Measurements from ENCODE around the gene PLXNA2.

Gene PLXNA2

DNA sequence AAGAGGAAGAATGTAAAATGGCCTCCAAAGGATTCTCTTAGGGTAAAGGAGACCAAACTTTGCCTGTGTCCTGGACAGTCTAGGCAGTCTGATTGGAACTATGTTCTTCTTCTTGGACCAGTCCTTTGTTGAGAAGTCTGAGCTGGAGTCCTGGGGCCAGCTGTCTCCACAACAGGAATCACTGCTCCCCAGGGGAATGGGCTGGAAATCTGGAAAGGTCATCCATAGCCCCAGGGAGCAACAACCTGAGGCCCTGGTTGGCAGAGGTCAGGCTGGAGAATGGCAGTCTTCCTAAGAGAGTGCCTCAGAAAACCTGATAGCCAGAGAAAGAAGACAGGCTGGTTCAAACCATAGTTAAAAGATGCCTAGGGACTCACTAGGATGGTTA is 68.7 kb downstream of the PLXNA2 start:
- DNase-seq: no peak

DNA sequence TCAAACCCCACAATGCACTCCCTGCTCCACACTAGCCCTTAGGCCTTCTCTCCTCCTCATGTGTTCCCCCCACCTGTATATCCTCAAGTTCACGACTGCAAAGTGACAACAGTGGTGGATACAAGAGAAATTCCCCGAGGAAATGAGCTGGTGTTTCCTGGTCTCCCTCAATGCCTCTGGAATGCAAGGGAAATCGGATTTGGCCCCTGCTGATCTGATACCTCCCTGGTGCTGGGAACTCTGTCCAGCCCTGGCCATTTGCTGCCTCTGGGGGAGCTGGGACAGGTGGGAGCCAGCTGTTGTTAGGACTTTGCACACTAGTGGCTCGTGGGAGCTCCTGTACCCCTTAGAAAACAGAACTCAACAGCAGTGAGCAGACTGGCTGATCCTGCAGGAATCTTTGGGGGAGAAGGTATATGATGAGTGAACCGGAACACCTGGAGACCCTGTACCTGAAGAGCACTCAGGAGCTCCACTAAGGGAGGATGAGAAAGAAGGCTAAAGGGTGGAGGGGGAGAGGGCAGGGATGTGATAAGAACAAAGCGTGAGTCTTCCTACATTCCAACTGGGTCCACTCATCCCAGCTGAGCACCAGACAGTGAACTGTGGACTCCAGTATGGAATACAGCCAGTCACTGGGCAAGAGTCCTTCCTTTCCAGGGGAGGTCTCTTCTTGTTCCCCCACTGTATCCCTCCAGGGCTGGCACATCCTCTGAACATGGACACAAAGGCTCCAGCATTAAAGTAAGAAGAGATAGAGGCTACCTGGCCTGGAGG is 69.3 kb downstream of the PLXNA2 start:
- no peak for DNase-seq

- DNase-seq: no peak
Observed at GRCh38 chr1:208174200-208174599, 70.0 kb downstream of the PLXNA2 start.

GRCh38 chr1:208173749-208174148 is 70.4 kb downstream of the PLXNA2 start:
- DNase-seq: no peak

DNA sequence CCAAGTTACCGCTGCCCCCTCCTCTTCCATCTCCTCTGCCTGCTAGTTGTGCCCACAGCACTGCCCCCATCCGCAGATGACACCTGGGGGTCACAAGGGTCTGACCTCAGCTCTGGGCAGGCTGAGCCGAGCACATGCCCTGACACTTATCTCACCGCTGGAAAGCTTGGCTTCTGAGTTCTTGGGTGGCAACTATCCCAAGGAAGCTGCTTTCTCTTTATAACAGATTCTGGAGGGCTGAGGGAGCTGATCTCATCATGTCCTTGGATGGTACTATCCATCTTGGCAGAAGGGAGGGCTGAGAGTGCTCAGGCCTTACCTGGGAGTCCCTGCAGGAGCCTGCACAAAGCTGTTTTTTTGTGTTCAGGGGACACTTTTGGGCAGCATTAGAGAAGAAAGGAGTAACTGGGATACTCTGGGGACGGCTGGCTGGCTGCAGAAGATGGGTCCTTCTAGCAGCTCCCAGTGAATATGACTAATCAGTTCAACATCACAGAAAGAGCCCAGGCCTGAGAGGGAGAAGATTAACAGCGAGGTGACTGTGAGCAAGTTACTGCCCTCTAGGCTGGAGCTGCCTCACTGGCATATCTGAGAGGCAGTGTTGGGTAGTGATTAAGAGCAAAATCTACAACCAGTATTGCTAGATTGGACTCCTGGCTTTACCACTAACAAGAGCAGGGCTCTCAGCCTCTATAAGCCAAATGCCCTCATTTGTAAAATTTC is 71.6 kb downstream of the PLXNA2 start:
- DNase-seq: no peak

GRCh38 chr1:208171616-208172422 is 72.4 kb downstream of the PLXNA2 start:
- no peak for DNase-seq

DNA sequence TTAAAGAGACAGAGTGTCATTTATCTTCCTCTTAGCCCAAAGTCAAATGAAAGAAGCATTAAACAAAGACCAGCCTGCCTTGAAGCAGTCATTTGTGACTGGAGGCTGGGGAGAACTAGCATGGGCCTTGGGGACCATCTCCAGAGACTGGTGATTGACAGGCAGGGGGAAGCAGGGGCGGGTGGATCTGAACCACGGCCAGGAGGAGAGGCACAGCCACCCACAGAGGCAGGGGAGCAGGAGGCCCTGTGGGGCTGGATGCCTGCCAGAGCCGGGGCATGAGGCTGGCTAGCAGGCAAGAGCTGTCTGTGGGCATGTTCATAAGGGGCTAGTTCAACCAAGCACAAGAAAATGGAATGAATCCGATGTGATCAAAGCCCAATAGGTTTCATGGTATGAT is 73.9 kb downstream of the PLXNA2 start:
- no peak for DNase-seq

GRCh38 chr1:208169081-208169879 is 74.9 kb downstream of the PLXNA2 start:
- DNase-seq: no peak

GRCh38 chr1:208167261-208167869 is 76.8 kb downstream of the PLXNA2 start:
- DNase-seq: no peak

DNA sequence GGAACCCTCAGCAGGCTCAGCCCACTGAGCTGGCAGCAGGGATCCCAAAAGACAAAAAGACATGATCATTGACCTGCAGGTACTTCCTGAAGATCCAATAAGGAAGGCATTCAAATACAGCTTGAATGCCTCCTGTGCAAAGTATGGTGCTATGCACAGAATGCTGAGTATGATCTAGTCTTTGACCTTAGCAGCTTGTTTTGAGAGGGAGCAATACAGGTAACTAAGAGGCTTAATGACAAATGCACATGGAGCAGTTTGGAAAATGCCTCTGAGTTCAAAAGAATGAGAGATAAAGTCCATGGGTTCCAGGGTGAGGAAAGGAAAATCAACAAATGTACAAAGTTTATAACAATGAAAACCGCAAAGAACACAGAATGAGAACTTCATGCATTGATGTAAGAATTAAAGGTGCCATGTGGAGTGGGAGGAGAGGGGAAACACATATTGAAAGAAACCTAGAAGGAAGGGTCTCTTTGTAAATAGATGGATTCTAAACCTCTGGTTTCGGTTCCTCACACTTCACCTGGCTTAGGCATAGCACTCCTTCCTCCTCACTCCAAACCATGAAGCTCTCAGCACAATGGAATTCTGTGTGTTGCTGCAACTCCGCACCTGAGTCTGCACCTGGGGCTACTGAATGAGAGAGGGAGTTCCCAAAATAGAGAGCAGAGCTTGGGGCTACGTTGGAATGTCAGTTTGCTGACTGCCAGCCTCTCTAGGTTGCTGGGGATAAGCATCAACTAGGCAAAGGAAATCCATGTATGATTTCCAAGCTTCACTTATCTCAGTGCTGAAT is 77.6 kb downstream of the PLXNA2 start:
- no peak for DNase-seq

DNA sequence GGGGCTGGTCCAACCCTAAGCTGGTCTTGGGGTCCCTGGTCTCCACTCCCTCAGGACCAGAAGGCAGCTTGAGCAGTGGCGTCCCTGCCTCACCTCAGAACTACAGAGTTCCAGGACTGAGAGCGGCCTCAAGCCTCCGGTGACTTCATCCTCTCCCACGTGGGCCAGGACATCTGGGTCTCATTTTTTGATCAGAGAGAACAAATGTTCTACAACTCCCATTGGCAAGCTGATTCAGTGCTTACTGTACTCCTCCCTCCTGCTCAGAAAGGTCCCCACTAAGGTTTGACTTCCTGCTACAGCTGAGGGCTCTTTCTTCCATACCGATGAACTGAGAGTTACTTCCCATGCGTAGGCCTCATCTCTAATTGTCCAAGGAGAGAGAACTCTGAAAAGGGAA is 78.5 kb downstream of the PLXNA2 start:
- DNase-seq: no peak

DNA sequence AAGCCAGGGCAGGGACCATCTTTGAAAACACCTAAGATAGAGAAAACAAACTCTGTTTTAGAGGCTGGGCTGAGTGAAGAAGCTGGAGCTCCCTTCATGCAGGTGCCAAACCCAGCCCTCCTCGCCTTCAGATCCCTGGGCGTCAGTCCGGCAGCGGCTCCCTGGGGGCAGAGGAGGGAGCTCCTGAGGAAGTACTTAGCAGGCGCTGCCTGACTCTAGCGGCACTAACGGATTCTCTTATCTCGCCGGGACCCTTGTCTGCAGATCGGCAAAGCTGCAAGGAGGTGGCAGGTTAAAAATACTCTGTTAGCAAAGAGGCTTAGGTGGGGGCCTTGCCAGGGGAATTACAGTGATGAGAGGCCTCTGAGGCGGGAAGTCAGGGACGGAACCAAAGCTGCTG is 79.6 kb downstream of the PLXNA2 start:
- no peak for DNase-seq

DNA sequence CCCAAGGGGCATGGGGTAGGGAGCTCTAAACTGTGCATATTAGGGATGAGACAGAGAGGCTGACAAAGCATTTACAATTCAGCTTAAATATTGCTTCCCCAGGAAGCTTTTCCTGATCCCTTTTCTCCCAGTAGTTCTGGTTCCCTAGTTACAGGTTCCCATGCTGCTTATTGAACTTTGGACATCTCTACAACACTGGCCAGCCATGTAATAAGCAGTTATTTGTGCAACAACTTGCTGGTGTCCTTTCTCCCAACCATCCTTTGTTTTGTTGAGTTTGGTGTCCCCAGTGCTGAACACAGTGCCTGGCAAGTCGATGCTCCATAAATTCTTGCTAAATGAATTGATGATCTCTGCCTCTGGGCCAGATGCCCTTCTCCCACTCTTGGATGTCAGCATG is 80.6 kb downstream of the PLXNA2 start:
- no peak for DNase-seq

- no peak for DNase-seq
Observed at GRCh38 chr1:208162903-208163302, 81.3 kb downstream of the PLXNA2 start.

DNA sequence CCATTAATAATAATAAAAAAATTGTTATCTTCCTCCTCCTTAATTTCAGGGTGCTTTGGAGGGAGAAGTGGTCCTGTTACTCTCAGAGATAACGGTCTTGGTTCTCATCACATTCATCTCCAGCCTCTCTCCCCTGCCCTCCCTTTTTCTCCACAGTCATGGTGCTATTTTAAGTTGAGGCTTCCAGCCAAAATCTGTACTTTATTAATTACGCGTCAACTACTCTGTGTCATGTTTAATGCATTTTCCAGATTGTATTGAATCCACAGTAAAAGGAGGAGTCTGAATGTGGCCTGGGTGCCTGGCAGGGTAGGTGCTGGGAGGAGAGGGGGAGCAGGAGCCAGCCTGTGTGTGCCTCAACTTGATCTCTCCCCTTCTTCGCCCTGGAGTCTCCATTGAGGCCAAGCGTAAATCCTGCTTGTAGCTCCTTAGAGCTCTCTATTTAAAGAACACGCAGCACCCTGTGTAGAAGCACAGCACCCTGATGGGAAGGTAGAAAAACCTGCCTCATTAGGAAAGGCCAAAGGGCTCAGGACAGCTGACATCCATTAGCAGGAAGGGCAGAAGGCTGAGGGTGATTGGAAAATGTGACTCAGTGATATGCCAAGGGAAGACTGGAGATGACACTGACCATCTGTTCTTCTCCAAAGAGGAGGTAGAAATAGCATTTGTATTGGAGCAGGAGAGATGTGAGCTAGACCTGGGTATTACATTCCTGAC is 82.4 kb downstream of the PLXNA2 start:
- no peak for DNase-seq

- no peak for DNase-seq
Observed at GRCh38 chr1:208161005-208161404, 83.2 kb downstream of the PLXNA2 start.

DNA sequence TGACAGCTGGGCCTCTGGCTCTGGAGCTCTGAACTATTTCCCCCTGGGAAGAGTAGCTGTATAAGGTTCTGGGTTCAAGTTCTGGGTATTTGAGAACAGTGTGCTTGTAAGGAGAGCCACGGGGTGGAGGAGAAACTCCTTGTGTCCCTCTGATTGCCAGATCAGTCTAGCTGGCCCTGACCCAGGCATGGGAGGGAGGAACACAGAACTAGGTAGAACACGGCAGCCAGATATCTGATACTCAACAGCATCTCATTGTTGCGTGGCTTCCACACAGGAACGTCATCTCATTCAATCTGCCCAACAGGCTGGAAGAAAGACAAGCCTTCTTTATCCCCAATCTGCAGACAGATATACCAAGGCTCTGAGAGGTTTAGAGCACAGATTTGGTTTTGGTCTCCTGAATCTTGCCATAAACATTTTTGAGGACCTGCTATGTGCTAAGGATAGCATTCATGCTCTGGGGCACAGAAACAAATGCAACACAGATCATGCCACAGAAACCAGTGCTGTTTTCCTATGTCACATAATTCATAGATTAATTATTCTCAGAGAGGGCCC is 83.8 kb downstream of the PLXNA2 start:
- no peak for DNase-seq

DNA sequence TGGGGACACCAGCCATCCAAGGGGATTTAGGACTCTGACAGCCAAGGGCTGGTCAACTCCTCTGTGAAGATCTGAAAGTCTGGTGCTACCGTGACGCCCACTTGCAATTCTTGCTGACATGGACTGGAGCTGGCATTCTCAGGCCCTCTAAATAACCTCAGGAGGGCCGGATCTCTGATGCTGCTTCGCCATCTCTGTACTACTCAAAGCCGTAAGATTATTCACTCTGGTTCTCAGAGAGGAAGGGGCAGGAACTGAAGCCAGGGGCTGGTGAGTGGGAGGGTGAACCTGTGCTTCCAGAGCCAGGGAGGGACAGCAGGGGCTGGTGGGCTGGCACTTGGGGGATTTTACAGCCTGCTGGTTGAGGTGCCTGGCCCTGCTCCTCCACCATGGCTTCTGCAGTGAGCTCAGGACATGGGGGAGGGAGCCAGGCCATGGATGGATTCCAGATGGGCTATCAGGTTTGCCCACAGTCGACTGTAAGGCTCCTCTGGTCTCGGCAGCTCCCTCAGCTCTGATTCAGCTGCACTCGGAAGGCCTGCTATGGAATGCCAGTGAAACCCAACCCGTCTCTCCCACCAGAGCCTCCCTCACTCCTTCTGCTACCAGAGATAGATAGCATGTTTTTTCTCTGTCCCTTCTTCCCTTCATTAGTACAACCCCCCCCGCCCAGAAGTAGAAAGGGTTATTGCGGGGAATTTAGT is 84.5 kb downstream of the PLXNA2 start:
- DNase-seq: no peak

GRCh38 chr1:208158640-208159554 is 85.3 kb downstream of the PLXNA2 start:
- peak; percentile 10 for DNase-seq

Data from suppressor macrophage treated with lipopolysaccharide for 4 hours (primary cell).